Transverse colon (tissue), 3 donors: ENCODE results near the gene TWIST2.

Experiments
- CTCF ChIP-seq, 5 experiments: fragments of 200-600 bp in 3 of 5; fragments of 450-650 bp in 2 of 5; sonication (generic) in 3 of 5; IDR thresholded peaks; 1 replicate in 2 of 5; 2 replicates in 3 of 5; pipeline ENCODE4 v1.5.1; 2016 to 2017; ENCODE audit warnings: antibody characterized with exemption in 5 of 5, inconsistent platforms in 3 of 5, mild to moderate bottlenecking in 2 of 5, moderate library complexity in 1 of 5
- EP300 ChIP-seq: sonication (generic); formaldehyde crosslinking; IDR thresholded peaks from one replicate; pipeline ENCODE4 v1.6.1; 2017; ENCODE audit warnings: antibody characterized with exemption, low read depth
- POLR2A ChIP-seq: fragments of 450-650 bp; IDR thresholded peaks from one replicate; pipeline ENCODE4 v1.6.1; 2016; ENCODE audit warnings: antibody characterized with exemption, mild to moderate bottlenecking, moderate library complexity

GRCh38 chr2:238872628-238873380, 24.9 kb downstream of the TWIST2 start:
- TF ChIP-seq CTCF (IDR thresholded peaks at IDR 0.05) = no peak
- no peak for TF ChIP-seq POLR2A
- TF ChIP-seq EP300 = no peak
